ENCODE measurements around the gene ADAM12. TPM values are rescaled to one million over a fixed set of nuclear protein-coding genes. Genes with fewer than 3 reads are reported as not detected.
A peak's percentile ranks its signal among the peaks of the same experiment; 100 is the strongest.

The ADAM12 gene
- total and polyA plus RNA-seq, 10 of the 15 experiments (the other 5 are each of a cell fraction or from before 2014, with no cell fraction given), result under 0.01 to 0.62 (median 0.04) TPM; not detected in 5

GRCh38 chr10:126161691-126162090 is 226.6 kb downstream of the ADAM12 start:
- no peak overlapping the region for H3K4me3 ChIP-seq
- no peaks in the 10 kb centered on the region for H3K4me1 ChIP-seq (ENCODE audit: control insufficient read depth, insufficient read depth, low read length)
- ATAC-seq (no peak), FAIRE-seq (no peak), DNase-seq (ENCODE audit: low read depth, low spot score) (no peak)
- H3K4me2 ChIP-seq (ENCODE audit: control insufficient read depth, insufficient read depth), result no peak overlapping the region
- no peaks in the 10 kb centered on the region for H3K9me3 ChIP-seq (replicated peaks; ENCODE audit: control insufficient read depth, insufficient read depth, low read length)
- H3K27ac ChIP-seq (ENCODE audit: control insufficient read depth, insufficient read depth), result no peak overlapping the region
- H2AFZ ChIP-seq (ENCODE audit: control insufficient read depth, low read depth, low read length), result no peak overlapping the region
- no TSS peak for BruUV-seq (replicated peaks)
- ChIA-PET POLR2A (no interaction called here), SMC1A (ENCODE audit: uncharacterized antibody, unreplicated experiment) (no interaction called here), CTCF (no interaction called here), RAD21 (ENCODE audit: unreplicated experiment) (no interaction called here)
- WGBS (ENCODE audit: insufficient coverage, insufficient replicate concordance, low lambda C conversion rate, missing lambda C conversion rate), result 41% methylated on average over 5 of the region's 5 CpGs
- no peaks in the 10 kb centered on the region for H3K79me2 ChIP-seq (ENCODE audit: control insufficient read depth, insufficient read depth, low read length)
- intact Hi-C loops (cut with micrococcal nuclease; ENCODE audit: unreplicated experiment), result no loop called here
- no peaks in the 10 kb centered on the region for H4K20me1 ChIP-seq (ENCODE audit: control insufficient read depth, insufficient read depth)
- in situ Hi-C loops (cut with MboI), result no loop called here
- no peak for TF ChIP-seq SMAD5 (IDR thresholded peaks at IDR 0.05; ENCODE audit: low read depth)
- no peak overlapping the region for H3K9ac ChIP-seq (ENCODE audit: control insufficient read depth, insufficient read depth, low read length)
- no peaks in the 10 kb centered on the region for H3K36me3 ChIP-seq (ENCODE audit: control insufficient read depth in 2 of 2, insufficient read depth in 2 of 2, low read length in 1 of 2)
- H3K27me3 ChIP-seq (replicated peaks in 1 of 2; ENCODE audit: control insufficient read depth in 2 of 2, insufficient read depth in 2 of 2, low read length in 1 of 2), result no peaks in the 10 kb centered on the region

DNA sequence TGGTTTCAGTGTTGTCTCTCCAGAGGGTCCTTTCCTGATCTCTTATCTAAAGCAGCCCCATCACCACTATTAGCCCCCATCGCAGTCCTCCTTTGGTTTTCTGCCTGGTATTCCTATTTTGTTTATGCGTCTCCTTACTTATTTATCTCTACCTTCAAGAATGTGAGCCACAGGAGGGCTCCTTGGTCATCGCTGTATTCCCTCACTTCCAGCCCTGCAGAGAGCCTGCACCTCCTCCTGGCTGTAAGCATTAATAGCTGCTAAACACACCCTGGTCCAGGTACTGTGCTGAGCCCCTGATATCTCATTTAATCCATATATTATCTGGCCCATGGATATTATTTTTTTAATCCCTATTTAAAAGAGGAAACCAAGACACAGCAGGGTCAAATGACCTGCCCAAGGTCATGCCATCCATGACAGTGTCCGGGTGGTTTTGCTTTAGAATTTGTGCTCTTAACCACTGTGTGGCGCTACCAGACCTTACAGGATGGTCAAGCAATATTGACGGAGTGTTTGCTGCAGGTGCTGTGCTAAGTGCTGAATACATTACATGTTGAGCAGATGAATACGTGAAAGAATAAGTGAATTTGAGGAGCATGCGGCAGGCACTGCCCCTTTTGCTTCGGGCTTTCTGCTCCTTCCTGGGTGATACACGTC is 227.2 kb downstream of the ADAM12 start:
- BruUV-seq (replicated peaks), result no TSS peak
- no peaks in the 10 kb centered on the region for H3K4me1 ChIP-seq (ENCODE audit: control insufficient read depth, insufficient read depth, low read length)
- ChIA-PET CTCF (no interaction called here), SMC1A (ENCODE audit: uncharacterized antibody, unreplicated experiment) (no interaction called here), POLR2A (no interaction called here), RAD21 (ENCODE audit: unreplicated experiment) (no interaction called here)
- DNase-seq (ENCODE audit: low read depth, low spot score) (no peak), FAIRE-seq (no peak), ATAC-seq (no peak)
- in situ Hi-C loops (cut with MboI) (no loop called here), intact Hi-C loops (cut with micrococcal nuclease; ENCODE audit: unreplicated experiment) (no loop called here)
- H2AFZ ChIP-seq (ENCODE audit: control insufficient read depth, low read depth, low read length), result no peak overlapping the region
- no peaks in the 10 kb centered on the region for H4K20me1 ChIP-seq (ENCODE audit: control insufficient read depth, insufficient read depth)
- no peak overlapping the region for H3K4me3 ChIP-seq
- no peaks in the 10 kb centered on the region for H3K9me3 ChIP-seq (replicated peaks; ENCODE audit: control insufficient read depth, insufficient read depth, low read length)
- TF ChIP-seq CTCF (IDR thresholded peaks at IDR 0.05 in 2 of 3, conservative IDR thresholded peaks at IDR 0.05 in 1 of 3; ENCODE audit: control insufficient read depth in 2 of 3, extremely low read depth in 1 of 3, insufficient read depth in 1 of 3, low read depth in 3 of 3, low read length in 3 of 3), result peak in 1 of 3 experiments; percentile 7; a peak in 1 of 6 replicates
- TF ChIP-seq CREM (IDR thresholded peaks at IDR 0.05; ENCODE audit: low read depth), result no peak
- H3K4me2 ChIP-seq (ENCODE audit: control insufficient read depth, insufficient read depth), result no peak overlapping the region
- no peaks in the 10 kb centered on the region for H3K27me3 ChIP-seq (replicated peaks in 1 of 2; ENCODE audit: control insufficient read depth in 2 of 2, insufficient read depth in 2 of 2, low read length in 1 of 2)
- 37% methylated on average over 10 of the region's 10 CpGs for WGBS (ENCODE audit: insufficient coverage, insufficient replicate concordance, low lambda C conversion rate, missing lambda C conversion rate)
- no peaks in the 10 kb centered on the region for H3K36me3 ChIP-seq (ENCODE audit: control insufficient read depth in 2 of 2, insufficient read depth in 2 of 2, low read length in 1 of 2)
- no peak overlapping the region for H3K27ac ChIP-seq (ENCODE audit: control insufficient read depth, insufficient read depth)
- no peak overlapping the region for H3K9ac ChIP-seq (ENCODE audit: control insufficient read depth, insufficient read depth, low read length)
- no peaks in the 10 kb centered on the region for H3K79me2 ChIP-seq (ENCODE audit: control insufficient read depth, insufficient read depth, low read length)

Measured in GM12878 (cell line).